Upper lobe of right lung (tissue), 1 donor: ENCODE measurements around the gene PICALM. TPM values are rescaled to one million over a fixed set of nuclear protein-coding genes. Genes with fewer than 3 reads are reported as not detected.

Experiments
- ATAC-seq: fragments of 200-7000 bp; cut with Tn5 transposase; one replicate; pipeline ENCODE4 v1.9.1; 2020; ENCODE audit warnings: mild to moderate bottlenecking, moderate library complexity
- DNase-seq: peaks from one replicate; pipeline ENCODE4 v3.0.0-alpha.2; 2020
- H3K27ac ChIP-seq: fragments of 200-600 bp; one replicate; pipeline ENCODE4 v1.8.0; 2022
- H3K27me3 ChIP-seq: fragments of 200-600 bp; one replicate; pipeline ENCODE4 v1.8.0; 2022; ENCODE audit warnings: mild to moderate bottlenecking
- H3K36me3 ChIP-seq: fragments of 200-600 bp; one replicate; pipeline ENCODE4 v1.8.0; 2022
- H3K4me1 ChIP-seq: fragments of 200-600 bp; one replicate; pipeline ENCODE4 v1.8.0; 2022
- H3K4me3 ChIP-seq: fragments of 200-600 bp; one replicate; pipeline ENCODE4 v1.8.0; 2022; ENCODE audit warnings: mild to moderate bottlenecking
- H3K9me3 ChIP-seq: fragments of 200-600 bp; one replicate; pipeline ENCODE4 v1.8.0; 2022
- CTCF ChIP-seq: fragments of 200-600 bp; IDR thresholded peaks from one replicate; pipeline ENCODE4 v1.8.0; 2022; ENCODE audit warnings: antibody characterized with exemption
- intact Hi-C: fragments of 100-400 bp; cut with DNase I; formaldehyde crosslinking; loops from one replicate; pipeline ENCODE4 v1.11.0; 2022
- total RNA-seq: library from RNA; stranded (reverse); fragmentation: NEBNext Ultra II Directional; extraction: Animal tissue kit (Norgen Biotek cat#: 25700); gene quantifications from one replicate; pipeline ENCODE4 v1.2.1, GENCODE V29; 2021
- donor health status: DM: no; HTN: yes; CAD: no; lungs with severe emphysema.

PICALM gene
- total RNA-seq, 1 donor from 2014 or later = 193 TPM

- ATAC-seq = no peak
- Histone ChIP-seq H3K4me1 (peaks cover 9% of the 10 kb centered on the region), H3K9me3 (no peaks in the 10 kb centered on the region), H3K27ac (no peak overlapping the region), H3K36me3 (no peaks in the 10 kb centered on the region), H3K27me3 (no peaks in the 10 kb centered on the region), H3K4me3 (no peak overlapping the region)
- intact Hi-C loops = no loop called here
- no peak for TF ChIP-seq CTCF
- DNase-seq = no peak
Measured at GRCh38 chr11:86073948-86074347, 5.1 kb upstream of the PICALM start.

GRCh38 chr11:86072211-86072610 lies 3.3 kb upstream of the PICALM start:
- Histone ChIP-seq H3K27me3 (no peaks in the 10 kb centered on the region), H3K4me1 (peaks cover 9% of the 10 kb centered on the region), H3K9me3 (no peaks in the 10 kb centered on the region), H3K27ac (no peak overlapping the region), H3K36me3 (no peaks in the 10 kb centered on the region), H3K4me3 (no peak overlapping the region)
- ATAC-seq (no peak), DNase-seq (no peak)
- intact Hi-C loops = no loop called here
- TF ChIP-seq CTCF = no peak

GRCh38 chr11:86070142-86071056 lies 1.5 kb upstream of the PICALM start:
- Histone ChIP-seq H3K27me3 (no peaks in the 10 kb centered on the region), H3K27ac (peak overlapping the region; percentile 97), H3K36me3 (no peaks in the 10 kb centered on the region), H3K4me1 (peaks cover 15% of the 10 kb centered on the region), H3K9me3 (no peaks in the 10 kb centered on the region), H3K4me3 (no peak overlapping the region)
- ATAC-seq (no peak), DNase-seq (no peak)
- TF ChIP-seq CTCF = no peak
- intact Hi-C loops = no loop called here

- peak overlapping the region; percentile 97 for H3K27ac ChIP-seq
Measured at GRCh38 chr11:86069408-86070101, 671 bp upstream of the PICALM start.

More at GRCh38 chr11:86069408-86070101, 671 bp upstream of the PICALM start:
- Histone ChIP-seq H3K9me3 (no peaks in the 10 kb centered on the region), H3K4me3 (peak overlapping the region; percentile 88), H3K4me1 (peaks cover 22% of the 10 kb centered on the region), H3K27me3 (no peaks in the 10 kb centered on the region), H3K36me3 (no peaks in the 10 kb centered on the region)
- intact Hi-C loops = no loop called here
- peak; percentile 66 for ATAC-seq
- TF ChIP-seq CTCF = no peak
- DNase-seq = no peak
